Measurements from ENCODE around the gene OVCH2.
A peak's percentile ranks its signal among the peaks of the same experiment; 100 is the strongest.
"Not testable (repeated sequence)": the region's sequence is repeated elsewhere in the genome, so short reads cannot be mapped to it uniquely, and the experiment has no call there.

Gene OVCH2

GRCh38 chr11:7706377-7706776 lies at the start of gene OVCH2:
OVCH2 (minus strand) TSS chr11:7706477; CDS start chr11:7706394, 83 bp downstream.
- DNase-seq (ENCODE audit: low read depth), result no peak

GRCh38 chr11:7749456-7749855 lies 43.2 kb upstream of the OVCH2 start:
- DNase-seq (ENCODE audit: low read depth), result no peak

- not testable (repeated sequence) for DNase-seq (ENCODE audit: low read depth)
These were observed 28.5 kb upstream of the OVCH2 start for GRCh38 chr11:7734767-7735166.

GRCh38 chr11:7714786-7715185 lies 8.5 kb upstream of the OVCH2 start:
- DNase-seq (ENCODE audit: low read depth), result no peak

GRCh38 chr11:7703740-7704139 lies 2.5 kb downstream of the OVCH2 start:
- DNase-seq (ENCODE audit: low read depth), result no peak

- DNase-seq (ENCODE audit: low read depth), result no peak
These were observed 9.9 kb downstream of the OVCH2 start for GRCh38 chr11:7696424-7696823.

- no peak for DNase-seq (ENCODE audit: low read depth)
These were observed 12.0 kb downstream of the OVCH2 start for GRCh38 chr11:7694235-7694634.

- no peak for DNase-seq (ENCODE audit: low read depth)
These were observed 13.9 kb downstream of the OVCH2 start for GRCh38 chr11:7692426-7692825.

GRCh38 chr11:7691759-7692350 lies 14.4 kb downstream of the OVCH2 start:
- no peak for DNase-seq (ENCODE audit: low read depth)

GRCh38 chr11:7690648-7691047 lies 15.6 kb downstream of the OVCH2 start:
- peak; percentile 21 for DNase-seq (ENCODE audit: low read depth)

GRCh38 chr11:7689239-7689638 lies 17.0 kb downstream of the OVCH2 start:
- DNase-seq (ENCODE audit: low read depth), result no peak

GRCh38 chr11:7688238-7688826 lies 17.9 kb downstream of the OVCH2 start:
- peak; percentile 37 for DNase-seq (ENCODE audit: low read depth)

- DNase-seq (ENCODE audit: low read depth), result no peak
These were observed 18.9 kb downstream of the OVCH2 start for GRCh38 chr11:7687386-7687785.

- no peak for DNase-seq (ENCODE audit: low read depth)
These were observed 19.5 kb downstream of the OVCH2 start for GRCh38 chr11:7686761-7687160.

- no peak for DNase-seq (ENCODE audit: low read depth)
These were observed 22.7 kb downstream of the OVCH2 start for GRCh38 chr11:7683571-7683970.

GRCh38 chr11:7677796-7678201 lies 28.5 kb downstream of the OVCH2 start:
- DNase-seq (ENCODE audit: low read depth), result no peak

- DNase-seq (ENCODE audit: low read depth), result no peak
These were observed 29.2 kb downstream of the OVCH2 start for GRCh38 chr11:7677071-7677470.

GRCh38 chr11:7675631-7676030 lies 30.6 kb downstream of the OVCH2 start:
- DNase-seq (ENCODE audit: low read depth), result no peak

- peak; percentile 9 for DNase-seq (ENCODE audit: low read depth)
These were observed 32.4 kb downstream of the OVCH2 start for GRCh38 chr11:7673724-7674434.

GRCh38 chr11:7672960-7673723 lies 33.1 kb downstream of the OVCH2 start, which contains the start of gene CYB5R2:
CYB5R2 (minus strand) TSS chr11:7673500; CDS start chr11:7672825, 675 bp downstream.
- peak; percentile 64 for DNase-seq (ENCODE audit: low read depth)

GRCh38 chr11:7672276-7672959 lies 33.9 kb downstream of the OVCH2 start:
- DNase-seq (ENCODE audit: low read depth), result no peak

Data from fibroblast of gingiva (primary cell).